SW 1271 (cell line): ENCODE data around the gene NTN1.
"Not testable (repeated sequence)": the region's sequence is repeated elsewhere in the genome, so short reads cannot be mapped to it uniquely, and the experiment has no call there.

ENCODE experiments used
- DNase-seq, 2 experiments: peaks; one replicate each; lab custom pipeline; 2025; lab: John Stamatoyannopoulos, UW

NTN1 gene

DNA sequence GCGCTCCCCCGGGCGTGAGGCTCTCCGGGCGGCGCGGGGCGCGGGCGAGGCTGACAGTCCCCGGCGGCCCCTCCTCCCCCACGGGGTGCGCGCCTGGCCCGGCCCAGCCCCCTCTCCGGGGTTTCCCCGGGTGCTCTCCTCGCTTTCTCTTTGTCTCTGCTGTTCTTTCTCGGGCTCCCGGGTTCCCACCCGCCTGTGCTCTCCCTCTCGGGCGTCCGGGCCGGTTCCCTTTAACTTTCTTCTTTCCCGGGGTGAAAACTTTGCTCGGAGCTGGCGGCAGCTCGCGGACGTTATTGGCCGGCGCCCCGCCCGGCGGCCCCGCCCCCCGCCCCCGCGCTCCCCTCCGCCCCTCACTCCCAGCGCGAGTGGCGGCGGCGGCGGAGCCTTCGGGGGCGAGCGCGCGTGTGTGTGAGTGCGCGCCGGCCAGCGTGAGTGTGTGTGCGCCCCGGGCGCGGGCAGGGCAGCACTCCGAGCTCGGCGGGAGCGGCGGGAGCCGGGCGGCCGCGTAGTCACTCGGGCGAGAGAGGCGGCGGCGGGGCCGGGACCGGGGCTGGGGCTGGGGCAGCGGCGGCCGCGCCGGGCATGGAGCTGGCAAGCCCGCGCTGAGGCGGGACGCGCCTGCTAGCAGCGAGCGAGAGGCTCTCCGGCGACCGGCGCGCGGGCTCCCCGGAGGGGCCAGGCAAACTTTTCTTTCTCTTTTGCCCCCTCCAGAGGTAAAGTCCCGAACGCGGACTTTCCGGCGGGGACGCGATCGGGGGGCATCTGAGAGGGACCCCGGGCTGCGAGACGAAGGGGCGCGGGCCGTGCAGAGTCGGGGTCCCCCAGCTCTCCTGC, at the start of gene NTN1:
TSS of gene NTN1 (plus strand) at position 353 of the 834 bp plus-strand sequence. CDS start 864 bp downstream, outside the sequence.
- DNase-seq = peak in 1 of 2 experiments; percentile 22

DNA sequence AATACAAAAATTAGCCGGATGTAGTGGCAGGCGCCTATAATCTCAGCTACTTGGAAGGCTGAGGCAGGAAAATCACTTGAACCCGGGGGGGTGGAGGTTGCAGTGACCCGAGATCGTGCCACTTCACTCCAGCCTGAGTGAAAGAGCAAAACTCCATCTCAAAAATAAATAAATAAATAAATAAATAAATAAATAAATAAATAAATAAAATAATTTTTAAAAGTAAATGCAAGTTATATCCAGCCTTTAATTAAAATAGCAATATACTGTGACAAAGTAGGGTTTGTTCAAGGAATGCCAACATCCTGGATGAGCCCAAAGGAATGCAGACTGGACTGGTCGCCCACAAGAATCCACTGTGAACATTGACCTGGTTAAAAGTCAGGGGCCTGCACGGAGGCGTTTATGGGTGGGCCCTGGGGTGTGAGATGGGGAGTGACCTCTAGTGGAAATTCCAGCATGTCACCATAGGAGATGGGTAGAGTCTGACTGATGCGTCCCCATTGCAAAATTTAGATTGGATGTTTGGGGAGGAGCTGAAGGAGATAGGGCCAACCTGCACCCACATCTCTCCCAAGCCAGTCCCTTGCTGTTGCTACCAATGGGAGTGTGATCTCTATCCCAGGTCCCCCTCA, 46.1 kb upstream of the NTN1 start:
- no peak for DNase-seq

DNA sequence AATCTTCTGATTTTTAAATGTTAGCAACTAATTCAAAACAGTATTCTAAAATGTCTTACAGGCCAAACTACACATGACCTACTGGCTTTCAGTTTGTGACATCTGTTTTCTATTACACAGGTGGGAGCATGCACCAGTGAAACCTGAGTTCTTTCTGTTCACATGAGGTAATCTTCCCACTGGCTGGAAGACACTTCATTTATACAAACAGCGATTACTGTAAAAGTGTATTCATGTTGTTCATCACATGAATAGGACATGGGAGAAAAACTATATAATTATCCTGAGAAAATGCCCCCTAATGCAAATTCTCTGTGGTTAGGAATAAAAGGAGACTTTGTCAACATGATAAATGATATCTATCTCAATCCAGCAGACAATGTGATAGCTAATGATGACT, 44.7 kb upstream of the NTN1 start:
- DNase-seq = no peak

DNA sequence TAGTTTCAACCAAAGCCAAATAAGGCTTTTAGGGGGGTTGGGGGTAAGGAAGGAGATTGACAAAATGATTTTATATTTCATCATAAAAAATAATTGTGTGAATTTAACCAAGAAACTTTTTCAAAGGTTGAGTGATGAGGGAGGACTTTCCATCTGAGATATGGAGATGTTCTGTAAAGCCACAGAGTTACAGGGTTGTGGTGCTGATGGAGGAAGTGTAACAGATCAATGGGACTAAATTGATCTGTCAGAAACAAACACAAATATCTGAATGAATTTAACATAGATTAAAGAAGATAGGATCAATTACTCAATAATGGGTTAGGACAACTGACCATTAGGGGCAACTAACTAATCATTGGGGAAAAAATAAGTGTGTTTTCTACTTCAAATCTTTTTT, 41.6 kb upstream of the NTN1 start:
- DNase-seq = no peak

DNA sequence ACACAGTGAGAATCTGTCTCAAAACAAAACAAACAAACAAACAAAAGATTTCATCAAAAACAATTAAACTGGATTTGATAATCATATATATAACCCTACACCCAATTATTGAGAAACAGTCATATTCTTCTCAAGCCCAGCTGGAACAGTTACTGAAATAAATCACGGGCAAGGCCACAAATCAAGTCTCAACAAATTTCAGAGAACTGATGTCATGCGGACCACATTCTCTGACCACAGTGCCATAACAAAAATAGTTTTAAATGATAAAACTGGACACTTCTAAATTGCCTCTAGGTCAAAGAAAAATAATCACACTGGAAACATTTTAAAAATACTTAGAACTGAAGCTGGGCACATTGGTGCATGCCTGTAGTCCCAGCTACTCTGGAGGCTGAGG, 39.9 kb upstream of the NTN1 start:
- no peak for DNase-seq

DNA sequence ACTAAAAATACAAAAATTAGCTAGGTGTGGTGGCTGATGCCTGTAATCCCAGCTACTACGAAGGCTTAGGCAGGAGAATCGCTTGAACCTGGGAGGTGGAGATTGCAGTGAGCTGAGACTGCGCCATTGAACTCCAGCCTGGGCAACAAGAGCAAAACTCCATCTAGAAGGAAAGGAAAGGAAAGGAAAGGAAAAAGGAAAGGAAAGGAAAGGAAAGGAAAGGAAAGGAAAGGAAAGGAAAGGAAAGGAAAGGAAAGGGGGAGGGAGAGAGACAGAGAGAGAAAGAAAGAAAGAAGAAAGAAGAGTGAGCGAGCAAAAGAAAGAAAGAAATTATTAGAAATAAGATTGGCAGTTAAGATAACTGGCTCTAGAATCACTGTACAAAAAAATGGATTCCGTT, 37.1 kb upstream of the NTN1 start:
- not testable (repeated sequence) for DNase-seq

DNA sequence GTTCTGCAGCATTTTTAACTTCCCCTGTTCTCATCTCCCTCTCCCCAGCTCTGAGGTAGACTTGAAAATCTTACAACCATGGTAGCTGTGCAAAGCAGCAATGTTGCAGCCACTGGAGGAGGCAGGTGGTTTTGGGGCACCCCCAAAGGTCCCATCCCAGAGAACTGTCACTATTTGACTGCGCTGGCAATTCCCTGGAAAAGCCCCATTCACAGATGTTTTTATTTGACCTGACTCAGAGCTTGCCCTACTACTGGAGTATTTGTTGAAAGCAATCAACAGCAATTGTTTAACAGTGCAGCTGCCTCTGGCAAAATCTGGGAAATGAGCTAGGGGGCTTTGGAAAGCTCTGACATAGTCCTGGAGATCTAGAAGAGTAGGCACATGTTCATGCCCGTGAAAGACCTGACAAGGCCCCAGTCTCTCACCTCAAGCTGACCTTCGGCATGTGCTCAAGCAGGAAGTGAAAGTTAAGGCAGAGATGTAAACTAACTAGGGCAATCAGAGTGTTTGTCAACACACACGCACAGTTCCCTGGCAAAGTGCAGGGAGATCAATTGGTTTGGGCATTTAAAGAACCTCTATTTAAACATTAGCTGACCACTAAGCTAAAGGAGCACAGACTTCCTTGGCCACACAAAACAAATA, 36.1 kb upstream of the NTN1 start:
- no peak for DNase-seq

DNA sequence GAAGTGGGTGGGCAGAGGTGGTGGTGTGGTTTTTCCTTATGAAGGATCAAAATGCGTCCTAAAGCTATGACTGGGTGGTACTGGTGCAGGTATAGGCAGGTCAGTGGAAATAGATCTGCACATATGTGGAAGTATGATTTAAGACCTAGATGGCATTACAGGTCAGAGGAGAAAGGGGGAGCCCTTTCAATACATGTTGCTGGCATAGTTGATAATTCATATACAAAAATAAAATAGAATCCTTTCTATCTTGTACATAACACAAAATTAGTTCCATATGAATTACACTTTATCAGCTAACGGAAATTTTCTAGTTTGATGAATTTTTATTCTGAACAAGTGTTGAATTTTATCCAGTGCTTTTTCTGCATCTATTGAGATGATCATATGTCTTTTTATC, 35.0 kb upstream of the NTN1 start:
- no peak for DNase-seq

DNA sequence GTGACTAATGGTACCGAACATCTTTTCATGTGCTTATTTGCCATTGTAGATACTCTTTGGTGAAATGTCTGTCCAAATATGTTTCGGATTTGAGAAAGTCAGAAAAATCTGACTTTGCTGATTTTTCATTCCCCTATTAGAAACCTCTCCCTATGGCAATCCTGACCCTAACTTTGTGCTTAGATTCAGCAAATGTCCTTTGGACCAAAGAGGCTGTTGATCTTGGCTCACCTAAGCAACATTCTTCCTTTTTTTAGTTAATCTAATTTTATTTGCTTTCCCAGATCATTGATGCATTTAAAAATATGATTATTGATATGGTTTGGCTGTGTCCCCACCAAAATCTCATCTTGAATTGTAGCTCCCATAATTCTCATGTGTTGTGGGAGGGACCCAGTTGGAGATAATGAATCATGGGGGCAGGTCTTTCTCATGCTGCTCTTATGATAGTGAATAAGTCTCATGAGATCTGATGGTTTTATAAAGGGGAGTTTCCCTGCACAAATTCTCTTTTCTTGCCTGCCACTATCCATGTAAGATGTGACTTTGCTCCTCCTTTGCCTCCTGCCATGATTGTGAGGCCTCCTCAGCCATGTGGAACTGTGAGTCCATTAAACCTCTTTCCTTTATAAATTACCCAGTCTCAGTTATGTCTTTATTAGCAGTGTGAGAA, 32.9 kb upstream of the NTN1 start:
- not testable (repeated sequence) for DNase-seq

DNA sequence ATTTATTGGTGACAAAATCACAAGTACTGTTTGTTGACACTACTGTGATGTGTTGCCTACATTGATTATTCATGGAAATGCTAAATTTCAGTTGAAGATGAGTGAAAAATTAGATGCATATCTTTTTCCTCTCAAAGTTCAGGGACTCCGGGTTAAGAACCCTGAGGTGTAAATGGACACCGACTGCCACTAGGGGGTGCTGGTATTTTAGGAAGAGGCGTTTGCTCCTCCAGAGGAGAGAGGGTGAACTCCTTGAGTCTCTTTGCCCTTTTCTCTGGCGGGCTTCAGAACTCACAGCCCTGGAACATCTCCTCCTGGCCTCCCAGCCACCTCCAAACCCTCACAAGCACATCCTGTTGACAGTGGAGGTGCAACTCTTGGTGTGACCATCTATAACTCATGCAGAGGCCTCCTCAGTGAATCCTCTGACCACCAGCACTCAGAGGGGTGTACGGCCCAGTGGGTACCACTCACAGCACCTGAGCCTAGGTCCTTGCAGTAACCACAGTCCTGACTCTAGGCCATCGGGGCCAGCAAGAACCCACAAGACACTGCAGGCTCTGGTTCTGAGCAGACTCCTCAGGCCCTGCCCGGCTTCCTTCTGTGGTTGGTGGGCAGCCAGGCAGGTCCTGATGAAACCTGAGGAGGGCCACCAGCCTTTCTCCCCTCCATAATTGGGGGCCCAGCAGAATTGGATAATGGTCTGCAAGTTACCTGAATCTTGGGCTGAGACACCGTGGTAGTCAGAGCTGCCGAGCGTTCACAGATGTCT, 29.6 kb upstream of the NTN1 start:
- peak; percentile 14 to 34 for DNase-seq

DNA sequence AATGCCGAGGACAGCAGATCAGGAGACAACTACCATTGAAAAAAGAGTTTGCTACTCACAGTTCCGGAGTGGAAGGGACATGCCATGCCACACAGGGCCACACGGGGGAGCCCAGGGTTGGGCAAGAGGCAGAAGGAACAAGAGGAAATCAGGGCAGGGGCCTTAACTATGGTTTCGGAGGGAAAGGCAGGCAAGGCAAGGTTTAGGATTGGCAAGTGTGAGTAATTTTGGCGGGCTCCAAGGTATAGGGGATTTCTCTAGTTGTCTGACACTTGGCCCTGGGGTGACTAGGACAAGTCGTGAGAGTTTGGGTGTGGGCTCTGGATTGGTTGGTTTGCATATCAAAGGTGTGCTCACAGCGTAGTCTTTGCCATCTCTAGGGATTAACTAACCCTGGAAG, 27.0 kb upstream of the NTN1 start:
- peak in 1 of 2 experiments; percentile 19 for DNase-seq

DNA sequence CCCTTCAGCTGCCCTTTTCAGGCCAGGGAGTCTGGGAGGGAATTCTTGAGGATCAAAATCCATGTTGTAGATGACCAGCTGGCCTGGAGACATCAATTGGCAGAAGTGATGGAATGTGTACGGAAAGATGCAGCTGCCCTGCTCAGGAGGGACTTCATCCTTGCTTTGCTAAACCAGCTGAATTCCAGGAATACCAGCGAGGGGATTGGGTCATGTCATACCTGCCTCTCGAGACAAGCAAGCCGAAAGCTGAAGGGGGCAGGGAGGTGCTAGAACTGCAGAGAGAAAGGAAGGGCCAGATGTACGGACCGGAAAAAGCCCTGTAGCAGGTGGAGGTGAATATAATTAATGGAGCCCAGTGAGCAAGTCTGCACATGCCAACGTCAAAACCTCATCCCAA, 25.6 kb upstream of the NTN1 start:
- DNase-seq = no peak

DNA sequence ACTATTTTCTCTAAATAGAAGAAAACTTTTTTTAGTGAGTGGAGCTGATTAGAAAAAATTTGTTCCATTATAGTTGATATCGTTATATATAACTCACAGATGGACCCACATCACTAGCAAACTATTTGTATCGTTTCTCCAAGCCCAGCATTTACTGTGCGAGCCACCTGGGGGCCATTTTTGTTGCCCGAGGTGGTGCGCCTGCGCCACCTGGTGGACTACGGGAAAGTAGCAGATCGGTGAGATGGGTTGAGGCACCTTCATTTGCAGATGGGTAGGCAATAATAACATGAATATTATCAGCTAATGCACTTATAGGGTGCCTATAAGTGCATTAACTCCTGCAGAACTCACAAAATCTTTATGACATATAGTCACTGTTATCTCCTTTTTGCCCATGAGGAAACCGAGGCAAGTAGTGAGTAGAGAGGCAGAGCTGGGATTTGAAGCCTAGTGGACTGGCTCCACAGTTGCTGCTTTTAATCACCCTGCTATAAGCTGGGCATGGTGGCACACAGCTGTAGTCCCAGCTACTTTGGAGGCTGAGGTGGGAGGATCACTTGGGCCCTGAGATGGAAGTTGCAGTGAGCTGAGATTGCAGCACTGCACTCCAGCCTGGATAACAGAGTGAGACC, 23.2 kb upstream of the NTN1 start:
- DNase-seq = peak in 1 of 2 experiments; percentile 59

DNA sequence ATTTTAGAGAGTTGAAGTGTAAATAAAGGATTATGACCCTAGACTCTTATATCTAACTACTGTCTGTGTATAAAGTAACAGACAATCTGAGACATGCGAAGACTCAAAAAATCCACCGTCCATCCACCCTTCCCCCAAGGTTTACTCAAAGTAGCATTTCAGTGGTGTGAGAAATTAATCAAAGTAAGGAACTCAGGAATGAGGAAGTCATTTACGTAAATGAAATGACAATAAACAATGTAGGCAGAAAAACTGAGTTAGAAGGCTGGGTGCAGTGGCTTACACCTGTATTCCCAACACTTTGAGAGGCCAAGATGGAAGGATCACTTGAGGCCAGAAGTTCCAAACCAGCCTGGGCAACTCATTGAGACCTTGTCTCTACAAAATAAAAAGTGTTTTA, 19.8 kb upstream of the NTN1 start:
- no peak for DNase-seq

DNA sequence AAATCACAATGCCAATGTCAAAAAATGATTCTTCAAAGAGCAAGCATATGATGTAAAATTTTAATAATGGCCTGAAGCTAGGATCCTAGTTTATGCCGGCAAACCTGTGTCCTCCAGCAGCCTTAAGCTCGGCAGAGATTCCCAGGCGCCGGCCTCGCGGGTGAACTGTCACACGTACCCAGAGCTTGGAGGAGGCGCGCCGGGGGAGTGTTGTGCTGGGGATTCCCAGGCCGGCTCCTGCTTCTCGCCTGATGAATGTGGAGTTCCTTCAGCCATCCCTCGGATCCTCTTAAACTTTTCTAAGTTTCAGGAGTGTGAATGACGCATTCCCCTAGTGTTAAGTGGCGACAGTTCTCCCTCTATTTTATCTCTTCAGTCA, 19.1 kb upstream of the NTN1 start:
- no peak for DNase-seq

DNA sequence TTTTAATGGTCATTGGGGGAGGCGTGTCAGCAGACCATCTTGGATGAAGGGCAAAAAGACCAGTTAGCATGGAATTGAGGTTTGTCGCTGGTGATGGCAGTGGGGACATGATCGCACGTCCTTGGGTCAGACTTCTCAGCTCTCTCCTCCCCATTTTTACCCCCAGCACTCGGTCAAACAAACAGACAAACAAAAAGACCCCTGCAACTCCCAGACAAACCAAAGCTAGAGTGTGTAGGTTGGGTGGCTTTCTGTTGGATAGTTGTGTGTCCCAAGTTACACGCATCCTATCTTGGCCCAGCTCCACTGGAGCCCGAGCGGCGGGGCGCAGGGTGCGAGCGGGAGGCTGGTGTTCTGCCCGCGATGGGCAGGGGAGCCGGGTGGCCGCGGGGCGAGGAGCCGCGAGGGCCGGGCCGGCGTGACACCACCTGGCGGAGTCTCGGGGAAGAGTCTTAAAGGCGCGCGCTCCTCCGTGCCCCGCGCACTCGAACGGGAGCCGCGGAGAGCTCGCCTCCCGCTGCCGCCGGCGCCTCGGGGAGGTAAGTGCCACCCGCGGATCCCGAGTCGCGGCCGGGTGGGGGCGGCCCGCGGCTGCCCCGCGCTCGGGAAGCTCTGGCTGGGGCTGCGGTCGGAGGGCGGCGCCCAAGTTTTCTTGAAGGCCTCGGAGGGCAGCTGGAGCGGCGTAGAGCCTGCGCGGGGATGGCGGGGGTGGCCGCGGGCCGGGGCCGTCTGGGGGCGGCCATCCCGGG, 18.5 kb upstream of the NTN1 start:
- no peak for DNase-seq

DNA sequence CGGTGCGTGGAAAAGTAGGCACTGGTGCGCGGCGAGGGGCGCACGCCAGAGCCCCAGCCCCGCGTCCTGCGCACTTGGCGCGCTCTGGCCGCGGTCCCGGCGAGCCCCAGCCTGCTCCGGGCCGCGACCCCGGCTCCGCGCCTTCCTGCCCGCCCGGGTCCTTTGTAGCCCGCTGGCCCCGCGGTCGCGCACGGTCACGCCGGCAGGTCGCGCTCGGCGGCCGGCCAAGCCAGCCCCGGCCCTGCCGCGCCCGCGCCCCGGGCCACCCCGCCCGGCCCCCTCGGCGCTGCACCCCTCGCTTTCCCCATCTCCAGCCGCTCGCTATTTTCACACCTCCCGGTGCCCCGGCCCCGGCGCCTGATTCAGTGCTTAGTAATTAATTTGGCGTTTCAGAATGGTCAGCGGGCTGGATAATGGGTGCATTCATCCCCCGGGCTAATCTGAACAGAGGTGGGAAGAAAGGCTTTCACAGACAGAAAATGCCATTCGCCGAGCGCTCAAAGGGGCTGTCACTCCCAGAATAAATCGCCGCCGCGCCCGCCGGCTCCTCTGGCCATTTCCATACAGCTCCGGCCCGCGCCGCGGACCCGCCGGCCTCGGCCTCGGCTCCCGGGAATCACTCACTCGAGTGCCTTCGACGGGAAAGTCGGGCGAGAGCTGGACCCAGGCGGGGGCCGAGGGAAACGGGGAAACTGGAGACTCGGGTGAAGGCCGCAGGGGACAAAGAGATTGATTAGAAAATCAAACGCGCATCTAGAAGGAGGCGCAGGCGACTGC, 17.8 kb upstream of the NTN1 start:
- no peak for DNase-seq

DNA sequence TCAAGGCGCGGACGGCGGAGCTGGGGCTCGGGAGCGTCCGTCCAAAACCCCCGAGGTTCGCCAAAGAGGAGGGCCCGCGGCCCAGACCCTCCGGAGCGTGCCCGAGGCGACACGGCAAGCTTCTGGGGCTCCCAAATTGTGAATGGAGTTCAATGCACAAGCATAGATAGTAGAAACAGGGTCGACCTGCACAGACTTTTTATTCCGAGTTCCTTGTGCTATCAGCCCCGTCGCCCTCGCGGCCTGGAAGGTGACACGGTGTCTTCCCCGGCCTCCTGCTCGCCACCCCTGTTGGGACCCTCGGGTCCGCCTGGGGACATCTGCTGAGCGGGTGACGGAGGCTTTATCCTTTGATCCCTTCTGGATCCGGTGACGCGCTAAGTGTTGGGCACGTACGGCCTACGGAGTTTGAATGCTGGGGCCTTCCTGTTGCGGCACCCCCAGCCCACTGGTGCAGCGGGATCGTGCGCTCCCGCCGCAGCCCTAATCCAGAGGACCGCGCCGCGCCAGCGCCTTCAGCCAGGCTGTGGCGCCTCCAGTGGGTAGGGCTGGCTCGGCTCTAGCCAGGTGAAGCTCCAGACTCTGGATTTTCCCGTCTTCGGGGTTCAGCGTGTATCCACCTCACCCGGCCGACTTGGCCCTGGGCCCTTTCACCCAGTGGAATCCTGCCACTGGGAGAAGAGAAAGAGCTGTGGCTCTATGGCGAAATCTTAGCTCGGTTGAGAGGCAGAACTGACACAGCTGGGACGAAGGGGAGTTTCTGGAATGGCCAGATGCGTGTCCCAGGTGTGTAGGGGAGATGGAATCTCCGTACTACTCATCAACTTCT, 17.0 kb upstream of the NTN1 start:
- DNase-seq = no peak

DNA sequence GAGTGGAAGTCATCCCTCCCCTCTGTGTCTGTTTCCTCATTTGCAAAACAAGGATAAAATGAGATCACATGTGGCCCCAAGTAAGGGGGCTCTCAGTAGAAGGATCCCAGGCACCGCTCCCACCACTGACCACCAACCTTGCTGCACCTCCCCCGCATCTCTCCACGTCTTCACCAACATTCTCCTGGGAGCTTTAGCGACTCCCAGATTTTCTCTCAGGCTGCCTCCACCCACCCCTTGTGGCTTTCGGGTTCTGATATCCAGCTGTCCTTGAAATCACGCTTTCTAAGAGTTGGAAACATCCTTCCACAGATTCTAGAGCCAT, 16.4 kb upstream of the NTN1 start:
- no peak for DNase-seq
